HEK293 (cell line): Measurements from ENCODE around the gene UPK3B.

Experiments used
- CTCF ChIA-PET: fragments of 350-600 bp; formaldehyde crosslinking; extraction: SDS; loops from one replicate; lab custom pipeline; 2021; ENCODE audit warnings: antibody characterized with exemption; lab: Yijun Ruan, JAX
- POLR2A ChIA-PET: fragments of 300-600 bp; formaldehyde crosslinking; extraction: SDS; loops from one replicate; lab custom pipeline; 2020; ENCODE audit warnings: antibody characterized with exemption, inconsistent platforms; lab: Yijun Ruan, JAX
- H3K27ac ChIP-seq: fragments of 200-500 bp; sonication (Bioruptor generic); 2 replicates; pipeline ENCODE4 v1.5.1; 2014; ENCODE audit warnings: low read depth, low read length, control low read depth, inconsistent platforms; ENCODE audit errors: extremely low read depth
- H3K36me3 ChIP-seq, 2 experiments: fragments of 200-500 bp in 1 of 2; sonication (Bioruptor generic) in 1 of 2; 1 replicate in 1 of 2; 2 replicates in 1 of 2; pipeline ENCODE4 v1.5.1; 2014 to 2017; ENCODE audit warnings: inconsistent platforms in 2 of 2, low read length in 2 of 2; ENCODE audit not compliant: control insufficient read depth in 2 of 2, insufficient read depth in 1 of 2
- H3K4me1 ChIP-seq: fragments of 200-500 bp; sonication (Bioruptor generic); 2 replicates; pipeline ENCODE4 v1.5.1; 2014; ENCODE audit warnings: mild to moderate bottlenecking, low read length, inconsistent platforms; ENCODE audit not compliant: control insufficient read depth, insufficient read depth
- H3K4me3 ChIP-seq: 2 replicates; pipeline ENCODE4 v1.5.1; 2011; ENCODE audit warnings: low read depth, mild to moderate bottlenecking, control low read depth, low read length, moderate library complexity
- H3K9me3 ChIP-seq: fragments of 200-500 bp; sonication (Bioruptor generic); 2 replicates; pipeline ENCODE4 v1.5.1; 2014; ENCODE audit warnings: low read depth, low read length, inconsistent platforms; ENCODE audit not compliant: control insufficient read depth, insufficient read depth
- BCL6B ChIP-seq: fragments of 450-650 bp; formaldehyde crosslinking; IDR thresholded peaks from 2 replicates; pipeline ENCODE4 v1.5.1; 2017; ENCODE audit warnings: missing biosample characterization, missing genetic modification characterization
- GLIS2 ChIP-seq: fragments of 450-650 bp; formaldehyde crosslinking; IDR thresholded peaks from 2 replicates; pipeline ENCODE4 v1.5.1; 2016; ENCODE audit warnings: missing biosample characterization, missing genetic modification characterization
- IKZF3 ChIP-seq: fragments of 450-650 bp; IDR thresholded peaks from 2 replicates; pipeline ENCODE4 v1.5.0; 2018; ENCODE audit warnings: missing biosample characterization, mild to moderate bottlenecking, missing genetic modification characterization, moderate library complexity
- SP3 ChIP-seq: fragments of 450-650 bp; formaldehyde crosslinking; IDR thresholded peaks from 2 replicates; pipeline ENCODE4 v1.5.1; 2016; ENCODE audit warnings: missing biosample characterization, missing genetic modification characterization
- ZBTB21 ChIP-seq: fragments of 450-650 bp; formaldehyde crosslinking; IDR thresholded peaks from 2 replicates; pipeline ENCODE4 v1.5.1; 2017; ENCODE audit warnings: missing biosample characterization, missing genetic modification characterization
- ZBTB7A ChIP-seq: fragments of 450-650 bp; formaldehyde crosslinking; IDR thresholded peaks from 2 replicates; pipeline ENCODE4 v1.5.1; 2016; ENCODE audit warnings: low read depth, missing biosample characterization, missing genetic modification characterization
- ZIC2 ChIP-seq: fragments of 450-650 bp; formaldehyde crosslinking; IDR thresholded peaks from 2 replicates; pipeline ENCODE4 v1.5.1; 2016; ENCODE audit warnings: missing biosample characterization, missing genetic modification characterization
- ZNF121 ChIP-seq: fragments of 450-650 bp; formaldehyde crosslinking; IDR thresholded peaks from 2 replicates; pipeline ENCODE4 v1.5.1; 2016; ENCODE audit warnings: missing biosample characterization, missing genetic modification characterization
- ZNF155 ChIP-seq: fragments of 450-650 bp; formaldehyde crosslinking; IDR thresholded peaks from 2 replicates; pipeline ENCODE4 v1.5.1; 2016; ENCODE audit warnings: missing biosample characterization, missing genetic modification characterization
- ZNF223 ChIP-seq: fragments of 450-650 bp; formaldehyde crosslinking; IDR thresholded peaks from 2 replicates; pipeline ENCODE4 v1.5.1; 2016; ENCODE audit warnings: missing biosample characterization, missing genetic modification characterization
- ZNF239 ChIP-seq: fragments of 450-650 bp; formaldehyde crosslinking; IDR thresholded peaks from 2 replicates; pipeline ENCODE4 v1.5.1; 2016; ENCODE audit warnings: missing biosample characterization, missing genetic modification characterization
- ZNF248 ChIP-seq: fragments of 450-650 bp; formaldehyde crosslinking; IDR thresholded peaks from 2 replicates; pipeline ENCODE4 v1.5.1; 2017; ENCODE audit warnings: missing biosample characterization, missing genetic modification characterization
- ZNF266 ChIP-seq: fragments of 450-650 bp; formaldehyde crosslinking; IDR thresholded peaks from 2 replicates; pipeline ENCODE4 v1.5.1; 2016; ENCODE audit warnings: missing biosample characterization, missing genetic modification characterization, low read depth
- ZNF280C ChIP-seq: fragments of 450-650 bp; formaldehyde crosslinking; IDR thresholded peaks from 2 replicates; pipeline ENCODE4 v1.5.1; 2016; ENCODE audit warnings: missing biosample characterization, missing genetic modification characterization
- ZNF324 ChIP-seq: fragments of 450-650 bp; formaldehyde crosslinking; IDR thresholded peaks from 2 replicates; pipeline ENCODE4 v1.5.1; 2016; ENCODE audit warnings: missing biosample characterization, missing genetic modification characterization
- ZNF366 ChIP-seq: fragments of 450-650 bp; formaldehyde crosslinking; conservative IDR thresholded peaks from 2 replicates; pipeline ENCODE4 v1.5.1; 2016; ENCODE audit warnings: missing biosample characterization, missing genetic modification characterization
- ZNF518A ChIP-seq: fragments of 450-650 bp; formaldehyde crosslinking; conservative IDR thresholded peaks from 2 replicates; pipeline ENCODE4 v1.5.1; 2016; ENCODE audit warnings: low read depth, missing biosample characterization, missing genetic modification characterization
- ZNF521 ChIP-seq: fragments of 450-650 bp; formaldehyde crosslinking; IDR thresholded peaks from 2 replicates; pipeline ENCODE4 v1.5.1; 2017; ENCODE audit warnings: missing biosample characterization, mild to moderate bottlenecking, missing genetic modification characterization
- ZNF548 ChIP-seq: fragments of 450-650 bp; formaldehyde crosslinking; IDR thresholded peaks from 2 replicates; pipeline ENCODE4 v1.5.1; 2016; ENCODE audit warnings: missing biosample characterization, missing genetic modification characterization
- ZNF660 ChIP-seq: fragments of 450-650 bp; IDR thresholded peaks from 2 replicates; pipeline ENCODE4 v1.5.1; 2018; ENCODE audit warnings: missing biosample characterization, mild to moderate bottlenecking, missing genetic modification characterization
- ZNF664 ChIP-seq: fragments of 450-650 bp; formaldehyde crosslinking; IDR thresholded peaks from 2 replicates; pipeline ENCODE4 v1.5.1; 2016; ENCODE audit warnings: missing biosample characterization, missing genetic modification characterization
- ZNF777 ChIP-seq: fragments of 450-650 bp; formaldehyde crosslinking; IDR thresholded peaks from 2 replicates; pipeline ENCODE4 v1.5.1; 2017; ENCODE audit warnings: missing biosample characterization, missing genetic modification characterization, borderline replicate concordance
- ZSCAN5A ChIP-seq: fragments of 450-650 bp; formaldehyde crosslinking; IDR thresholded peaks from 2 replicates; pipeline ENCODE4 v1.5.1; 2016; ENCODE audit warnings: missing biosample characterization, missing genetic modification characterization
- ZXDB ChIP-seq: fragments of 450-650 bp; formaldehyde crosslinking; IDR thresholded peaks from 2 replicates; pipeline ENCODE4 v1.5.1; 2016; ENCODE audit warnings: missing biosample characterization, missing genetic modification characterization

UPK3B gene

GRCh38 chr7:76512941-76513816, 2.8 kb downstream of the UPK3B start:
- TF ChIP-seq ZIC2 = peak; percentile 43
- TF ChIP-seq ZBTB7A (tag by site-specific recombination) = no peak
- TF ChIP-seq ZNF223 (tag by site-specific recombination) = peak; percentile 88
- TF ChIP-seq ZNF518A (tag by site-specific recombination) = no peak
- 0 out of 2 replicates have a peak, but pooled peaks have one; percentile 47 for TF ChIP-seq GLIS2 (tag by site-specific recombination)
- TF ChIP-seq ZXDB = no peak
- TF ChIP-seq, all 188 proteins: peak for 3
- Histone ChIP-seq H3K4me3 (no peak overlapping the region), H3K27ac (no peak overlapping the region), H3K36me3 (no peaks in the 10 kb centered on the region), H3K9me3 (no peaks in the 10 kb centered on the region), H3K4me1 (no peaks in the 10 kb centered on the region)
- ChIA-PET CTCF (no interaction called here), POLR2A (no interaction called here)

GRCh38 chr7:76513817-76514799, 3.8 kb downstream of the UPK3B start:
- no peaks in the 10 kb centered on the region for H3K9me3 ChIP-seq
- CTCF ChIA-PET = no interaction called here
- TF ChIP-seq ZNF266 (tag by site-specific recombination) = no peak
- no peak for TF ChIP-seq BCL6B (tag by site-specific recombination)
- no peak for TF ChIP-seq ZBTB21 (tag by site-specific recombination)
- TF ChIP-seq ZNF660 (tag by site-specific recombination) = no peak
- TF ChIP-seq SP3 (tag by site-specific recombination) = no peak
- TF ChIP-seq ZNF280C (tag by site-specific recombination) = no peak
- no peak for TF ChIP-seq ZSCAN5A (tag by site-specific recombination)
- no peak for TF ChIP-seq ZNF121 (tag by site-specific recombination)
- TF ChIP-seq ZNF366 (tag by site-specific recombination) = no peak
- no peak for TF ChIP-seq ZNF155 (tag by site-specific recombination)
- TF ChIP-seq ZNF664 (tag by site-specific recombination) = no peak
- no peak for TF ChIP-seq ZNF777
- no peak for TF ChIP-seq ZNF548
- TF ChIP-seq ZNF239 (tag by site-specific recombination) = no peak
- no peak for TF ChIP-seq ZNF248
- no peak for TF ChIP-seq IKZF3
- no peak for TF ChIP-seq ZNF521 (tag by site-specific recombination)
- TF ChIP-seq ZNF324 (tag by site-specific recombination) = no peak
- no peaks in the 10 kb centered on the region for H3K36me3 ChIP-seq
- no peak overlapping the region for H3K27ac ChIP-seq
- no peak overlapping the region for H3K4me3 ChIP-seq
- POLR2A ChIA-PET = no interaction called here
- no peaks in the 10 kb centered on the region for H3K4me1 ChIP-seq
